Measurements from ENCODE around the gene DHRS2.

- TF ChIP-seq CTCF (IDR thresholded peaks at IDR 0.05 in 4 of 5, conservative IDR thresholded peaks at IDR 0.05 in 1 of 5) (no peak), POLR2A (IDR thresholded peaks at IDR 0.05) (no peak)
Observed at GRCh38 chr14:23629832-23630396, 6.2 kb upstream of the DHRS2 start.

Data from gastrocnemius medialis (tissue), 4 donors.